Ovary (tissue), 3 donors: ENCODE measurements around the gene ACSF3.

Experiments used
- CTCF ChIP-seq, 3 donors: fragments of 450-650 bp in 2 of 3; fragments of 200-600 bp in 1 of 3; IDR thresholded peaks; one replicate each; pipeline versions ENCODE4 v1.5.1 to v1.8.0; 2016 to 2022; ENCODE audit warnings: antibody characterized with exemption in 3 of 3, mild to moderate bottlenecking in 1 of 3
- EP300 ChIP-seq: sonication (generic); formaldehyde crosslinking; IDR thresholded peaks from one replicate; pipeline ENCODE4 v1.6.1; 2017; ENCODE audit warnings: antibody characterized with exemption
- POLR2A ChIP-seq: fragments of 450-650 bp; IDR thresholded peaks from one replicate; pipeline ENCODE4 v1.6.1; 2017; ENCODE audit warnings: antibody characterized with exemption, mild to moderate bottlenecking, moderate library complexity
- donor health status: DM: no; HTN: no; CAD: no.

- TF ChIP-seq CTCF (IDR thresholded peaks at IDR 0.05) (no peak), EP300 (no peak), POLR2A (no peak)
Observed at GRCh38 chr16:89170346-89171215, 76.9 kb downstream of the ACSF3 start.
